ENCODE results near the gene SFMBT2.

Gene SFMBT2

GRCh38 chr10:7364474-7364873, 46.4 kb downstream of the SFMBT2 start:
- DNase-seq (ENCODE audit: low read depth in 2 of 2): no peak

GRCh38 chr10:7363700-7364099, 47.1 kb downstream of the SFMBT2 start:
- no peak for DNase-seq (ENCODE audit: low read depth in 2 of 2)

DNA sequence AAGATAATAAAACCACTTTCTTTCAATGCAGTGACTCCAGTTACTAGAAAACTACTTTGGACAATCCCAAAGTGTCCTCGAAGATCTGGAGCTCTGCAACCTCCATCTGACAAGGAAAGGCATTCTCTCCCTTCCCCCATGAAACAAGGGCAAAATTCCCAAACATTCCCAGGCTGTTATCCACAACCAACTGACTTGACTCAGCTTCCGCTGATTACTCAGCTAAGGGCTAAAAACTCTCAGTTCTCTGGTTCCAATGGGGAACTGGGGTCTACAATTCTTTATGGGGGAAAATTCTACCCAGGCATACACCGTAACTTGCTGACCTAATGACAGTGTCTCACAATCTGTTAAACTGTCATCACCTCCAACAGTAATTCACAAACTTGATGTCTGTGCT, 48.4 kb downstream of the SFMBT2 start:
- DNase-seq (ENCODE audit: low read depth in 2 of 2): no peak

DNA sequence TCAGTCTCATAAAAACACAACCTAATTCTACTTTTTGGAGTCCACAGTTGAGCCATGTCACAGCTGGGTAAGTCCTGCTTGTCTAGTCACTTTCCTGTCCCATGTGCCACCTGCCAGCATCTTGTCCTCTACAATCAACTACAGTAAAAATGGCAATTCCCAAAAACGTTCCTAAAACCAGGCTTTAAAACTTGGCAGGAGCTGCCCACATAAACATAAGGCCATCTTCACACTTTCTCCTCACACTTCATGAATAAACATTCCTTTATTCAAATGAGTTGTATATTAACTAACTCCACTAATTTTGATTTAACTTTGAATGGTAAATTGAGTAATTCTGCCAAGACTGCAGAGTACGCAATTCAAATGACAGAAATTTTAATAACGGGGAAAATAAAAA, 49.5 kb downstream of the SFMBT2 start:
- no peak for DNase-seq (ENCODE audit: low read depth in 2 of 2)

- DNase-seq (ENCODE audit: low read depth in 2 of 2): no peak
Measured at GRCh38 chr10:7359954-7360353, 50.9 kb downstream of the SFMBT2 start.

- DNase-seq (ENCODE audit: low read depth in 2 of 2): no peak
Measured at GRCh38 chr10:7359356-7359755, 51.5 kb downstream of the SFMBT2 start.

DNA sequence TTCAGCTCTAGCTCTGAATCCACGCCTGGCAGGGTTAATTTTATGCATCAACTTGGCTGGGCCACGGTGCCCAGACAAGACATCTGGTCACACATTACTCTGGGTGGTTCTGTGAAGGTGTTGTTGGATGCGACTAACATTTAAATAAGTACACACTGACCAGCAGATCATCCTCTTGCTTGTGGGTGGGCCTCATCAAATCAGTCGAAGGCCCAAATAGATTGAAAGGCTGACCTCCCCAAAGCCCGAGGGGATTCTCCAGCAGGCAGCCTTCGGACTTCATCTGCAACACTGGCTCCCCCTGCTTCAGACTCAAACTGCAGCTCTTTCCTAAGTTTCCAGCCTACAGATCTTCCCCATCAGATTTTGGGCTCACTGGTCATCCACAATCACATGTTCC, 53.6 kb downstream of the SFMBT2 start:
- no peak for DNase-seq (ENCODE audit: low read depth in 2 of 2)

- DNase-seq (ENCODE audit: low read depth in 2 of 2): no peak
Measured at GRCh38 chr10:7354330-7355047, 56.3 kb downstream of the SFMBT2 start.

DNA sequence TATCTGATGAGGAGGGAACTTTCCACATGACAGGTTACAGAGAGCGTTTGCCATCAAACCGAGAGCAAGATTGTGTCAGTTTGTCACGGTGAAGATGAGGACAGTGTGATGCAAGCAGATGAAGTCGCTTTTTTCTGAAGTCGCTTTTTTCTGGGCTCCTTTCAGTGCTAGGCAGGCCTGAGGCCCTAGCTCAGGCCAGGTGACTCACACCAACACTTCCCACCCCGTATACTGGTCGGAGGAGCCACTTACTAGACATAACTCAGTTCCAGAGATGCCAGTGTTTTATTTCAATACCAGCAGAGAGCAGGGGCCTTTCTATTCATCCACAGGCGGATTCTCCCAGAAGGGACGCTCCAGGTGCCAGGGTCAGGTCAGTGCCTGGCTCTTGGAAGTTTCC, 58.9 kb downstream of the SFMBT2 start:
- DNase-seq (ENCODE audit: low read depth in 2 of 2): no peak

- DNase-seq (ENCODE audit: low read depth in 2 of 2): no peak
Measured at GRCh38 chr10:7350541-7351195, 60.2 kb downstream of the SFMBT2 start.

DNA sequence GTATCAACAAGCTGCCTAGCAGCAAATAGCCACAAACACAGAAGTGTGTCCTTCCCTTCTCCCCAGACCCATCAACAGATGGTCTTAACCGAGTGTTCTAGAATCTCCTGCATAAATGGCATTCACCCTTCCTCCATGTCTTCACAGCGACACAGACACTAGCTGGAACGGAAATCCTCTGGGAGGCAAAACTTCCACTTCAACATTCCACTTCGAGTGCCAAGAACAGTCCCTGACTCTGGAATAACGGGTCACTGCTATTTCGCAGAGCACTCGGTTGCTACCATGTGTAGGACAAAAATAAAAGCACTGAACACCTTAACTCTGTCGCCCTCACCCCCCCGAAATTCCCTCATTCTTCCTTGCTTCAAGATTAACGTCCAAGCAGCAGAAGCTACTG, 65.1 kb downstream of the SFMBT2 start:
- DNase-seq (ENCODE audit: low read depth in 2 of 2): no peak

- no peak for DNase-seq (ENCODE audit: low read depth in 2 of 2)
Measured at GRCh38 chr10:7343040-7343439, 67.8 kb downstream of the SFMBT2 start.

- DNase-seq (ENCODE audit: low read depth in 2 of 2): no peak
Measured at GRCh38 chr10:7340179-7340874, 70.5 kb downstream of the SFMBT2 start.

DNA sequence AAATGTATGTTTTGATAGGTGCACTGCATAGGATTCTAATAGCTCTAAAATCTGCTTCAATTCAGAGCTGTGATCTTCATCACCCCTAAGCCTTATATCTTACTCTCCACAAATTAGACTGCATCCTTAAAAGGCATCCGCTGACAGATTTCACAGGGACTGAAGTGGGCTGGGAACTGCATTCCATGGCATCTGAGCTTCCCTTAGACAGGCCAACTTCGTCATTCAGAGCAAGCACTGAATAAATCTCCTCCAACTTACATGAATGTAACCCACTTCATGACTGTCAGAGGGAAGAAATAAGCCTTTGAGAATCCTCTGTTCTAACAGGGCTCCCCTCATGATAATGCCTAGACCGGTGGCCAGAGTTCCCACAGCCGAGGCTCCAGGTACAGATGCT, 71.3 kb downstream of the SFMBT2 start:
- no peak for DNase-seq (ENCODE audit: low read depth in 2 of 2)

GRCh38 chr10:7338469-7338868, 72.4 kb downstream of the SFMBT2 start:
- DNase-seq (ENCODE audit: low read depth in 2 of 2): no peak

GRCh38 chr10:7337431-7338171, 73.2 kb downstream of the SFMBT2 start:
- DNase-seq (ENCODE audit: low read depth in 2 of 2): no peak

DNA sequence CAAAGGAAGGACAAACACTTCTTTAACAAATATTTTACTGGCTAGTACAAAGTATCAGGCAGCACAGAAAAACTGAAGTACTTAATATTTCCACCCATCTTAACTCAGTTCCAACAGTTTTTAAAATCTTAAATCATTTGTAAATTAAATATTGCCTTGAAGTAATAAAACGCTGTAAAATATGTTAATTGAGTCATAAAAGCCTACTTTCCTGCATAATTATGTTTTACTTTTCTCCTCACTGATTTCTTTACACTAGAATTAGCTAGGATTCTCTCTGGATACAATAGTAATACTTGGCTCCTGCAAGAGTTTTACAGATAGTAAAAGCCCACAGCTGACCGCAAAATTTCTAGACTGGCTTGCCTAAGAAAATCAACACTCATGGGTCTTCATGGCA, 74.9 kb downstream of the SFMBT2 start:
- DNase-seq (ENCODE audit: low read depth in 2 of 2): no peak

DNA sequence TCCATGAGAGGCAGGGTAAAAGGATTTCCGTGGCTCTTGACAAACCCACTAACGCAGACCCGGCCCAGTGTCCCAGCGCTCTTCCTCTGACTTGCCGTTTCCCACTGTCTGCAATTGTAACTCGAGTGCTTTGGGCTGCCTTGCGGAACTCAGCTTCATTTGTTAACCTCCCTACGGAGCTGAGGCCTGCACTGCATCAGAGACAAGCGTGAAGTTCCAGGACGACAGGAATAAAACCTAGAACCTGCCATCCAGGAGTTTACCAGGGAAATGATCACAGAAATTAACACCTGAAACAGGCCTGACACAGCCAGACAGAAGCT, 76.2 kb downstream of the SFMBT2 start:
- no peak for DNase-seq (ENCODE audit: low read depth in 2 of 2)

DNA sequence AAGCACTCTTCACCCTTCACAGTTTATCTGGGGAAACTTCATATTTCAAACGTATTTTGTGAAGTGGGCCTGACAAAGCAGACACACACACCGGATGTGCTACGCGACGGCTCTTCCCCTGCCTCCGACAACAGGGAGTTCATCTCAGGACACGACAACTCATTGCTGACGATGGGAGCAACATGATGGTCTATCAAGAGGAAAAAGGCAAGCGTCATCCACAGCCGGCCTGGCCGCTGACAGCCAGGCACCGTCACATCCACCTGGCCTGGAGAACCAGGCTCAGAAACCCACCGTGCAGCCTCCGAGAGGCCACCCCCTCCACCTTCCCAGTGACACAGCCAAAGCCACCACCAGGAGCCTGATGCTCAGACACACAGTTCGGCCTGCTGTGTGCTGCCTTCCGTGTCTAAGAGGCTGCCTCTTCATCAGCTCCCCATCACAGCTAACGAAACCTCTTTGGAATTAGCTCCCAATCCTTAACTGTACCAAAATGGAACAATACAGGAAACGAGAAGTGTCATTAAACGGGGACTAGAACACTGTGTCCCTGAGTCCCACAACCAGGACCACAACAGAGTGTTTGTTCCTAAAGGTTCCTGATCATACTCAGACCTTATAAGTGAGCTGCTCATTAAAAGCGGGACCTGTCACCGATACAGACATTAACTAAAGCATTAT, 76.7 kb downstream of the SFMBT2 start:
- no peak for DNase-seq (ENCODE audit: low read depth in 2 of 2)

DNA sequence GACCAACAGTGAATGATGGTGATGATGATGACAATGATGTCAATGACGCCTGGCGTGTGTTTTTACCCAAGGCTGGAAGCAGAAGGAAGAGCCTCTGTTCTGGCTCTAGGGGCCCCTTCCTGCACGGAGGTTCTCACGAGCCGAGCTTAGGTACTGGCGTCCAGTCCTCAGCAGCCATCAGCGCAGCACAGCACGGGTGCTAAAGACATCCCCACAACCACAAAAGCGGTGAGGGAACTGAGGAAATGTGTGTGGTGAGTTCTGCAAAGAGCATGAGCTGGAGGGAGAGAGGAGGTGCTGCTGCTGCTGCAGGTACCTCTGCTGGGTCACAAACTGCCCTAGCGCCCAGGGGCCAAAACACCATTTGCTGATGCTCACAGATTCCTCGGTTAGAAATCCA, 81.6 kb downstream of the SFMBT2 start:
- no peak for DNase-seq (ENCODE audit: low read depth in 2 of 2)

DNA sequence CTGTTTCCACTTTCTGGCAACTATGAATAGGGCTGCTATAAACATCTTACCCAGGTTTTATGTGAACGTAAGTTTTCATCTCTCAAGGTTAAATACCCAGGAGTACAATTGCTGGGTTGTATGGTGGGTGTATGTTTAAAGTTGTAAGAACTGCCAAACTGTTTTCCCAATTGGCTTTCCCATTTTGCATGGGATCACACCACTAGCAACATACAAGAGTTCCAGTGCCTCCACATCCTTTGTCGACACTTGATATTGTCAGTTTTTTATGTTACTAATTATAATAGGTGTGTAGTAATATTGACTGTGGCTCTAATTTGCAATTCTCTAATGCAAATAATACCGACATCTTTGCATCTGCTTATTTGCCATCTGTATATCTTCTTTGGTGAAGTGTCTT, 82.9 kb downstream of the SFMBT2 start:
- DNase-seq (ENCODE audit: low read depth in 2 of 2): no peak

DNA sequence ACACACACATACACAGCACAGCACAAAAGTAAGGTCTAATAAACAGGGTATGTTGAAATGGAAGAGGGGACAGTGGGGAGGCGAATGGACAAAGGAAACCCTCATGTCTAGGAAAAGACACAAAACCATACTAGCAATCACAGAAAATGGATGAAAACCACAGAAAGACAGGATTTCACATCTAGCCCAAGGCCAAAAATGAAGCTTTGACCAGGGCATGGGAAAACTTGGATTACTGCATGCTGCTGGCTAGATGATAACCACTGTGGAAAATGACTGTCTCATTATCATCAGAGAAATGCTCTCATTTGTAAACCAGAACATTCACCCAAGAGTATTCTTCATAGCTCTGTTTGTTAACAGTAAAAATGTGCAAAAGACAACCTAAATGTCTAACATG, 88.2 kb downstream of the SFMBT2 start:
- DNase-seq (ENCODE audit: low read depth in 2 of 2): no peak
